Keratinocyte (primary cell): ENCODE results near the gene PFDN5. TPM values are rescaled to one million over a fixed set of nuclear protein-coding genes. Genes with fewer than 3 reads are reported as not detected.
"Not testable (repeated sequence)": the region's sequence is repeated elsewhere in the genome, so short reads cannot be mapped to it uniquely, and the experiment has no call there.

Experiments used
- DNase-seq: peaks from one replicate; pipeline ENCODE4 v3.0.0-alpha.2; 2011; ENCODE audit warnings: low read depth, missing footprints, low spot score
- FAIRE-seq: peaks from 2 replicates; lab custom pipeline; 2011; peaks lifted over from hg19 to GRCh38; lab: Jason Lieb, UNC
- H2AFZ ChIP-seq: 2 replicates; pipeline ENCODE4 v1.6.0; 2012; ENCODE audit warnings: low read length, control low read depth, inconsistent platforms; ENCODE audit not compliant: control insufficient read depth
- H3K27ac ChIP-seq: 2 replicates; pipeline ENCODE4 v1.5.1; 2011; ENCODE audit warnings: low read length; ENCODE audit not compliant: control insufficient read depth, insufficient read depth
- H3K27me3 ChIP-seq: 3 replicates; pipeline ENCODE4 v1.6.0; 2011; ENCODE audit warnings: low read length; ENCODE audit not compliant: control insufficient read depth, insufficient read depth; ENCODE audit errors: extremely low read depth
- H3K36me3 ChIP-seq, 2 experiments: 2 replicates in 1 of 2; 3 replicates in 1 of 2; pipeline ENCODE4 v1.5.1; 2011; ENCODE audit warnings: low read length in 2 of 2, mild to moderate bottlenecking in 1 of 2; ENCODE audit not compliant: control insufficient read depth in 2 of 2, insufficient read depth in 2 of 2; ENCODE audit errors: extremely low read depth in 1 of 2
- H3K4me1 ChIP-seq: 3 replicates; pipeline ENCODE4 v1.5.1; 2011; ENCODE audit warnings: low read length; ENCODE audit not compliant: control insufficient read depth, insufficient read depth; ENCODE audit errors: extremely low read depth
- H3K4me2 ChIP-seq: 3 replicates; pipeline ENCODE4 v1.6.0; 2011; ENCODE audit warnings: low read depth, low read length; ENCODE audit not compliant: control insufficient read depth, insufficient read depth; ENCODE audit errors: extremely low read depth
- H3K4me3 ChIP-seq, 3 experiments: fragments of 200-600 bp in 1 of 3; sonication (generic) in 1 of 3; 2 replicates in 2 of 3; 3 replicates in 1 of 3; pipeline ENCODE4 v1.5.1; 2011 to 2016; ENCODE audit warnings: low read length in 3 of 3, mild to moderate bottlenecking in 3 of 3, control low read depth in 2 of 3, inconsistent platforms in 1 of 3, low read depth in 1 of 3, mixed read lengths in 1 of 3, mixed run types in 1 of 3, moderate library complexity in 1 of 3; ENCODE audit not compliant: control insufficient read depth in 2 of 3, insufficient read depth in 2 of 3; ENCODE audit errors: extremely low read depth in 1 of 3
- H3K79me2 ChIP-seq: 2 replicates; pipeline ENCODE4 v1.6.0; 2012; ENCODE audit warnings: low read length; ENCODE audit not compliant: control insufficient read depth, insufficient read depth
- H3K9ac ChIP-seq: 3 replicates; pipeline ENCODE4 v1.6.0; 2011; ENCODE audit warnings: low read length; ENCODE audit not compliant: control insufficient read depth, insufficient read depth; ENCODE audit errors: extremely low read depth
- H3K9me1 ChIP-seq: 3 replicates; pipeline ENCODE4 v1.6.0; 2011; ENCODE audit warnings: low read length; ENCODE audit not compliant: control insufficient read depth, insufficient read depth; ENCODE audit errors: extremely low read depth
- H3K9me3 ChIP-seq: 2 replicates; pipeline ENCODE4 v1.5.1; 2012; ENCODE audit warnings: low read depth, low read length; ENCODE audit not compliant: control insufficient read depth
- H4K20me1 ChIP-seq: 3 replicates; pipeline ENCODE4 v1.6.0; 2011; ENCODE audit warnings: low read length; ENCODE audit not compliant: control insufficient read depth, insufficient read depth; ENCODE audit errors: extremely low read depth
- EZH2 ChIP-seq: IDR thresholded peaks from one replicate; pipeline ENCODE4 v1.6.1; 2012; ENCODE audit warnings: inconsistent platforms, mild to moderate bottlenecking, low read length, moderate library complexity
- dilution Hi-C: fragments of 300-500 bp; cut with MboI; formaldehyde crosslinking; loops from one replicate; pipeline ENCODE4 v1.7.0; 2020; ENCODE audit warnings: low sequenced_read_pairs; ENCODE audit not compliant: extremely low pct_ligation_motif_present
- polyA plus RNA-seq, 5 experiments: library from polyadenylated mRNA; depleted of rRNA in 3 of 5; stranded (reverse) in 3 of 5; stranded (forward) in 1 of 5; unstranded in 1 of 5; fragments of >200 nt; gene quantifications; 1 replicate in 1 of 5; 2 replicates in 3 of 5; 3 replicates in 1 of 5; pipeline versions ENCODE4 v1.2.1 to v1.2.3, GENCODE V29; 2011 to 2012; ENCODE audit warnings: missing spikeins in 2 of 5, low read depth in 1 of 5, low replicate concordance in 1 of 5
- TF ChIP-seq, protein P1 (sequence below), 3 experiments: IDR thresholded peaks in 1 of 3; conservative IDR thresholded peaks in 1 of 3; optimal IDR thresholded peaks in 1 of 3; 2 replicates in 2 of 3; 3 replicates in 1 of 3; pipeline versions ENCODE3 to v1.5.1; 2011; ENCODE audit warnings: low read length in 3 of 3, mild to moderate bottlenecking in 3 of 3, moderate library complexity in 2 of 3, control low read depth in 1 of 3, inconsistent platforms in 1 of 3; ENCODE audit not compliant: insufficient read depth in 2 of 3; ENCODE audit errors: extremely low read depth in 1 of 3

PFDN5 gene
- polyA plus RNA-seq, 1 donor (not counting 4 experiments of a cell fraction or from before 2014, with no cell fraction given), result 659 TPM

GRCh38 chr12:53292426-53292825 lies 2.9 kb upstream of the PFDN5 start:
- Histone ChIP-seq H3K9me3 (no peaks in the 10 kb centered on the region), H3K36me3 (peaks cover under 1 to 34% of the 10 kb centered on the region in 2 experiments), H3K27ac (no peak overlapping the region), H3K4me1 (peaks cover 10% of the 10 kb centered on the region), H2AFZ (no peak overlapping the region), H3K9ac (no peak overlapping the region), H3K79me2 (peaks cover 21% of the 10 kb centered on the region), H4K20me1 (no peaks in the 10 kb centered on the region), H3K9me1 (no peaks in the 10 kb centered on the region), H3K4me2 (no peak overlapping the region), H3K4me3 (no peak overlapping the region), H3K27me3 (no peaks in the 10 kb centered on the region)
- TF ChIP-seq, protein P1, sequence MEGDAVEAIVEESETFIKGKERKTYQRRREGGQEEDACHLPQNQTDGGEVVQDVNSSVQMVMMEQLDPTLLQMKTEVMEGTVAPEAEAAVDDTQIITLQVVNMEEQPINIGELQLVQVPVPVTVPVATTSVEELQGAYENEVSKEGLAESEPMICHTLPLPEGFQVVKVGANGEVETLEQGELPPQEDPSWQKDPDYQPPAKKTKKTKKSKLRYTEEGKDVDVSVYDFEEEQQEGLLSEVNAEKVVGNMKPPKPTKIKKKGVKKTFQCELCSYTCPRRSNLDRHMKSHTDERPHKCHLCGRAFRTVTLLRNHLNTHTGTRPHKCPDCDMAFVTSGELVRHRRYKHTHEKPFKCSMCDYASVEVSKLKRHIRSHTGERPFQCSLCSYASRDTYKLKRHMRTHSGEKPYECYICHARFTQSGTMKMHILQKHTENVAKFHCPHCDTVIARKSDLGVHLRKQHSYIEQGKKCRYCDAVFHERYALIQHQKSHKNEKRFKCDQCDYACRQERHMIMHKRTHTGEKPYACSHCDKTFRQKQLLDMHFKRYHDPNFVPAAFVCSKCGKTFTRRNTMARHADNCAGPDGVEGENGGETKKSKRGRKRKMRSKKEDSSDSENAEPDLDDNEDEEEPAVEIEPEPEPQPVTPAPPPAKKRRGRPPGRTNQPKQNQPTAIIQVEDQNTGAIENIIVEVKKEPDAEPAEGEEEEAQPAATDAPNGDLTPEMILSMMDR (optimal IDR thresholded peaks at IDR 0.05 in 1 of 3, IDR thresholded peaks at IDR 0.05 in 1 of 3, conservative IDR thresholded peaks at IDR 0.05 in 1 of 3; ENCODE audit: extremely low read depth in 1 of 3, insufficient read depth in 2 of 3, low read length in 3 of 3), result no peak
- no peak for TF ChIP-seq EZH2
- no peak for DNase-seq
- no peak for FAIRE-seq
- dilution Hi-C loops, result no loop called here

DNA sequence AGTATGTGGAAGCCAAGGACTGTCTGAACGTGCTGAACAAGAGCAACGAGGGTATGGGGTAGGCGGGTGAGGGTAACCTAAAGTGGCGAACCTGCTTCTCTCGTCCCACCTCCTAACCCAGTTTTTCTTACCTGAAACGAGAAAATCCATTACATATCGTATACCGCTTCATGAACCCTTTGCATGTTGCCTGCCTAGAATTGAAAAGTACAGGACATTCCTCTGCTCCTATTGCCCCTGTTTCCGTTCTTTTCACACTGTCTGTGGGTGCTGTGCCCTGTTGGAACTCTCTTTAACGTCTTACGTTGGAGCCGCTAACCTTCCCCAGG lies 513 bp downstream of the PFDN5 start:
- Histone ChIP-seq H3K27ac (peak overlapping the region; percentile 70), H3K79me2 (peaks cover 35% of the 10 kb centered on the region), H3K4me1 (peaks cover 26% of the 10 kb centered on the region), H3K27me3 (no peaks in the 10 kb centered on the region), H3K36me3 (peaks cover 5 to 31% of the 10 kb centered on the region in 2 experiments), H3K9ac (peak overlapping the region; percentile 89), H3K4me3 (peak overlapping the region; percentile 67 to 96 (median 75)), H2AFZ (peak overlapping the region; percentile 98), H3K9me1 (no peaks in the 10 kb centered on the region), H4K20me1 (no peaks in the 10 kb centered on the region), H3K4me2 (peak overlapping the region; percentile 64), H3K9me3 (no peaks in the 10 kb centered on the region)
- dilution Hi-C loops, result no loop called here
- FAIRE-seq (no peak), DNase-seq (no peak)
- no peak for TF ChIP-seq EZH2
- TF ChIP-seq, protein P1 (optimal IDR thresholded peaks at IDR 0.05 in 1 of 3, IDR thresholded peaks at IDR 0.05 in 1 of 3, conservative IDR thresholded peaks at IDR 0.05 in 1 of 3; ENCODE audit: extremely low read depth in 1 of 3, insufficient read depth in 2 of 3, low read length in 3 of 3), result no peak

DNA sequence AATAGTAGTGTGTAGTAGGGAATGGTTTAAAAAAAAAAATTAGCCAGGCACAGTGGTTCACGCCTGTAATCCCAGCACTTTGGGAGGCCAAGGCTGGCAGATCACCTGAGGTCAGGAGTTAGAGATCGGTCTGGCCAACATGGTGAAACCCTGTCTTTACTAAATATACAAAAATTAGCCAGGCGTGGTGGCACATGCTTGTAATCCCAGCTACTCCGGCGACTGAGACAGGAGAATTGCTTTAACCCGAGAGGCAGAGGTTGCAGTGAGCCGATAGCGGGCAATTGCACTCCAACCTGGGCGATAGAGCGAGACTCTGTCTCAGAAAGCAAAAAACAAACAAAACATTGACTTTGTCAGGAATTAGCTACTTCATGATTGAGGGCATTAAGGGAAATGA lies 1.8 kb downstream of the PFDN5 start:
- Histone ChIP-seq H3K4me1 (peaks cover 26% of the 10 kb centered on the region), H3K79me2 (peaks cover 38% of the 10 kb centered on the region), H3K36me3 (peaks cover 7 to 24% of the 10 kb centered on the region in 2 experiments)
- H3K4me3 ChIP-seq, DNase-seq, dilution Hi-C loops, FAIRE-seq, H3K9me1 ChIP-seq, H4K20me1 ChIP-seq, H3K9me3 ChIP-seq, H2AFZ ChIP-seq, H3K4me2 ChIP-seq, H3K27ac ChIP-seq, H3K27me3 ChIP-seq, H3K9ac ChIP-seq: not testable (repeated sequence)
